ENCODE data around the gene MTCH1. TPM values are rescaled to one million over a fixed set of nuclear protein-coding genes. Genes with fewer than 3 reads are reported as not detected.

MTCH1 gene
- total and polyA plus RNA-seq, 9 of the 15 experiments (the other 6 are each of a cell fraction or from before 2014, with no cell fraction given): 7.9 to 161 (median 118) TPM

DNA sequence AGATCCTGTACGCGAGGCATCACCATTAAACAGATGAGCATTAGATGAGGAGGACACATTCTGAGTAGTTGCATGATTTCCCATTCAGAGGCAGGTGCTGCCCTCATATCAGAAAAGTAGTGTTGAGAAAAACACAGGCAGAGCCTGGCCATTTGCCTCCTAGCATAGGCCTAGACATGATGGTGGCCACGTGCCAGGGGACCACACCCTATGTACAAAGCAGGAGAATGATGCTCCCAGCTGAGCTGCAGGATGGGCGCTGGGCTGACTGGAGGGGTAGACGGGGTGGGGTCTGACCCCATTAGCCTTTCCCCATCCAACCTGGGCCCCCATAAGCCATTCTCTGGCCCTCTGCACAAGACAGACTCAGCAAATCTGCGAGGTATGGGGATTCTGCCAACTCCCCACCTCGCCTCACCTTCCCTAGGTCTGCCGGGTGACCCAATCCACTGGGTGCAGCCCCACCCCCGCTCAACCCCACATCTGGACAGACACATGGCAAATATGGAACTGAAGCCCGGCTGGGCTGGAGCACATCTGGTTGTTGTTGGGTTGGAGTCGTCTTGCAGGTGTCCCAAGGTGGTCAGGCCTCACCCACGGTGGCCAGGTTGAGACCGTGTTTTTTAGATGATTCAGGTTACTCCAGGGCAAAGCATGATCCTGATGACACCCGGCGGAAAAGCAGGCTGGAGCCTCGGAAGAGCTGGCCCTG, 17.6 kb downstream of the MTCH1 start:
- Histone ChIP-seq H3K36me3 (ENCODE audit: control insufficient read depth, insufficient read depth, low read length) (peaks cover 64% of the 10 kb centered on the region), H2AFZ (ENCODE audit: low read depth, low read length) (no peak overlapping the region), H3K79me2 (ENCODE audit: control insufficient read depth, insufficient read depth, low read length) (no peaks in the 10 kb centered on the region), H3K4me3 (no peak overlapping the region), H3K9ac (ENCODE audit: insufficient read depth in 1 of 2, low read depth in 2 of 2, low read length in 2 of 2) (no peak overlapping the region; a peak in 1 of 4 replicates), H4K20me1 (replicated peaks; ENCODE audit: control insufficient read depth, insufficient read depth, low read length) (no peaks in the 10 kb centered on the region; the same call in 1 of the 2 replicates), H3K4me2 (ENCODE audit: insufficient read depth, low read length) (no peak overlapping the region), H3K27me3 (ENCODE audit: control insufficient read depth in 2 of 2, insufficient read depth in 2 of 2, low read length in 2 of 2) (no peaks in the 10 kb centered on the region), H3K27ac (ENCODE audit: extremely low read depth, low read depth, low read length) (no peak overlapping the region), H3K9me3 (replicated peaks; ENCODE audit: control insufficient read depth, insufficient read depth, low read depth, low read length) (no peaks in the 10 kb centered on the region), H3K9me1 (ENCODE audit: control insufficient read depth, insufficient read depth, low read length) (no peaks in the 10 kb centered on the region), H3K4me1 (replicated peaks in 1 of 2; ENCODE audit: control insufficient read depth in 2 of 2, insufficient read depth in 2 of 2, low read length in 2 of 2) (peaks cover 0 to 18% of the 10 kb centered on the region in 2 experiments; a peak in 2 of 5 replicates)
- in situ Hi-C loops (cut with MboI): no loop called here
- no peak for TF ChIP-seq ZNF324 (CRISPR knock-in tag; IDR thresholded peaks at IDR 0.05)
- no peak for TF ChIP-seq MCM7 (IDR thresholded peaks at IDR 0.05)
- TF ChIP-seq, protein P1, sequence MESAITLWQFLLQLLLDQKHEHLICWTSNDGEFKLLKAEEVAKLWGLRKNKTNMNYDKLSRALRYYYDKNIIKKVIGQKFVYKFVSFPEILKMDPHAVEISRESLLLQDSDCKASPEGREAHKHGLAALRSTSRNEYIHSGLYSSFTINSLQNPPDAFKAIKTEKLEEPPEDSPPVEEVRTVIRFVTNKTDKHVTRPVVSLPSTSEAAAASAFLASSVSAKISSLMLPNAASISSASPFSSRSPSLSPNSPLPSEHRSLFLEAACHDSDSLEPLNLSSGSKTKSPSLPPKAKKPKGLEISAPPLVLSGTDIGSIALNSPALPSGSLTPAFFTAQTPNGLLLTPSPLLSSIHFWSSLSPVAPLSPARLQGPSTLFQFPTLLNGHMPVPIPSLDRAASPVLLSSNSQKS (CRISPR knock-in tag; IDR thresholded peaks at IDR 0.05): no peak
- TF ChIP-seq HDAC8 (tag; IDR thresholded peaks at IDR 0.05): no peak
- TF ChIP-seq STAG1 (CRISPR knock-in tag; IDR thresholded peaks at IDR 0.05; ENCODE audit: borderline replicate concordance): no peak
- TF ChIP-seq, protein P2, sequence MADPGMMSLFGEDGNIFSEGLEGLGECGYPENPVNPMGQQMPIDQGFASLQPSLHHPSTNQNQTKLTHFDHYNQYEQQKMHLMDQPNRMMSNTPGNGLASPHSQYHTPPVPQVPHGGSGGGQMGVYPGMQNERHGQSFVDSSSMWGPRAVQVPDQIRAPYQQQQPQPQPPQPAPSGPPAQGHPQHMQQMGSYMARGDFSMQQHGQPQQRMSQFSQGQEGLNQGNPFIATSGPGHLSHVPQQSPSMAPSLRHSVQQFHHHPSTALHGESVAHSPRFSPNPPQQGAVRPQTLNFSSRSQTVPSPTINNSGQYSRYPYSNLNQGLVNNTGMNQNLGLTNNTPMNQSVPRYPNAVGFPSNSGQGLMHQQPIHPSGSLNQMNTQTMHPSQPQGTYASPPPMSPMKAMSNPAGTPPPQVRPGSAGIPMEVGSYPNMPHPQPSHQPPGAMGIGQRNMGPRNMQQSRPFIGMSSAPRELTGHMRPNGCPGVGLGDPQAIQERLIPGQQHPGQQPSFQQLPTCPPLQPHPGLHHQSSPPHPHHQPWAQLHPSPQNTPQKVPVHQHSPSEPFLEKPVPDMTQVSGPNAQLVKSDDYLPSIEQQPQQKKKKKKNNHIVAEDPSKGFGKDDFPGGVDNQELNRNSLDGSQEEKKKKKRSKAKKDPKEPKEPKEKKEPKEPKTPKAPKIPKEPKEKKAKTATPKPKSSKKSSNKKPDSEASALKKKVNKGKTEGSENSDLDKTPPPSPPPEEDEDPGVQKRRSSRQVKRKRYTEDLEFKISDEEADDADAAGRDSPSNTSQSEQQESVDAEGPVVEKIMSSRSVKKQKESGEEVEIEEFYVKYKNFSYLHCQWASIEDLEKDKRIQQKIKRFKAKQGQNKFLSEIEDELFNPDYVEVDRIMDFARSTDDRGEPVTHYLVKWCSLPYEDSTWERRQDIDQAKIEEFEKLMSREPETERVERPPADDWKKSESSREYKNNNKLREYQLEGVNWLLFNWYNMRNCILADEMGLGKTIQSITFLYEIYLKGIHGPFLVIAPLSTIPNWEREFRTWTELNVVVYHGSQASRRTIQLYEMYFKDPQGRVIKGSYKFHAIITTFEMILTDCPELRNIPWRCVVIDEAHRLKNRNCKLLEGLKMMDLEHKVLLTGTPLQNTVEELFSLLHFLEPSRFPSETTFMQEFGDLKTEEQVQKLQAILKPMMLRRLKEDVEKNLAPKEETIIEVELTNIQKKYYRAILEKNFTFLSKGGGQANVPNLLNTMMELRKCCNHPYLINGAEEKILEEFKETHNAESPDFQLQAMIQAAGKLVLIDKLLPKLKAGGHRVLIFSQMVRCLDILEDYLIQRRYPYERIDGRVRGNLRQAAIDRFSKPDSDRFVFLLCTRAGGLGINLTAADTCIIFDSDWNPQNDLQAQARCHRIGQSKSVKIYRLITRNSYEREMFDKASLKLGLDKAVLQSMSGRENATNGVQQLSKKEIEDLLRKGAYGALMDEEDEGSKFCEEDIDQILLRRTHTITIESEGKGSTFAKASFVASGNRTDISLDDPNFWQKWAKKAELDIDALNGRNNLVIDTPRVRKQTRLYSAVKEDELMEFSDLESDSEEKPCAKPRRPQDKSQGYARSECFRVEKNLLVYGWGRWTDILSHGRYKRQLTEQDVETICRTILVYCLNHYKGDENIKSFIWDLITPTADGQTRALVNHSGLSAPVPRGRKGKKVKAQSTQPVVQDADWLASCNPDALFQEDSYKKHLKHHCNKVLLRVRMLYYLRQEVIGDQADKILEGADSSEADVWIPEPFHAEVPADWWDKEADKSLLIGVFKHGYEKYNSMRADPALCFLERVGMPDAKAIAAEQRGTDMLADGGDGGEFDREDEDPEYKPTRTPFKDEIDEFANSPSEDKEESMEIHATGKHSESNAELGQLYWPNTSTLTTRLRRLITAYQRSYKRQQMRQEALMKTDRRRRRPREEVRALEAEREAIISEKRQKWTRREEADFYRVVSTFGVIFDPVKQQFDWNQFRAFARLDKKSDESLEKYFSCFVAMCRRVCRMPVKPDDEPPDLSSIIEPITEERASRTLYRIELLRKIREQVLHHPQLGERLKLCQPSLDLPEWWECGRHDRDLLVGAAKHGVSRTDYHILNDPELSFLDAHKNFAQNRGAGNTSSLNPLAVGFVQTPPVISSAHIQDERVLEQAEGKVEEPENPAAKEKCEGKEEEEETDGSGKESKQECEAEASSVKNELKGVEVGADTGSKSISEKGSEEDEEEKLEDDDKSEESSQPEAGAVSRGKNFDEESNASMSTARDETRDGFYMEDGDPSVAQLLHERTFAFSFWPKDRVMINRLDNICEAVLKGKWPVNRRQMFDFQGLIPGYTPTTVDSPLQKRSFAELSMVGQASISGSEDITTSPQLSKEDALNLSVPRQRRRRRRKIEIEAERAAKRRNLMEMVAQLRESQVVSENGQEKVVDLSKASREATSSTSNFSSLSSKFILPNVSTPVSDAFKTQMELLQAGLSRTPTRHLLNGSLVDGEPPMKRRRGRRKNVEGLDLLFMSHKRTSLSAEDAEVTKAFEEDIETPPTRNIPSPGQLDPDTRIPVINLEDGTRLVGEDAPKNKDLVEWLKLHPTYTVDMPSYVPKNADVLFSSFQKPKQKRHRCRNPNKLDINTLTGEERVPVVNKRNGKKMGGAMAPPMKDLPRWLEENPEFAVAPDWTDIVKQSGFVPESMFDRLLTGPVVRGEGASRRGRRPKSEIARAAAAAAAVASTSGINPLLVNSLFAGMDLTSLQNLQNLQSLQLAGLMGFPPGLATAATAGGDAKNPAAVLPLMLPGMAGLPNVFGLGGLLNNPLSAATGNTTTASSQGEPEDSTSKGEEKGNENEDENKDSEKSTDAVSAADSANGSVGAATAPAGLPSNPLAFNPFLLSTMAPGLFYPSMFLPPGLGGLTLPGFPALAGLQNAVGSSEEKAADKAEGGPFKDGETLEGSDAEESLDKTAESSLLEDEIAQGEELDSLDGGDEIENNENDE (IDR thresholded peaks at IDR 0.05; ENCODE audit: low read depth, low read length): no peak
- no peak for TF ChIP-seq ZNF140 (CRISPR knock-in tag; IDR thresholded peaks at IDR 0.05)
- no peak for TF ChIP-seq DACH1 (IDR thresholded peaks at IDR 0.05; ENCODE audit: partially characterized antibody)
- no peak for TF ChIP-seq KHSRP (IDR thresholded peaks at IDR 0.05)
- no peak for TF ChIP-seq HLTF (IDR thresholded peaks at IDR 0.05)
- CTCF ChIA-PET (ENCODE audit: low intra/inter-chr PET ratio): no interaction called here
- intact Hi-C loops (cut with micrococcal nuclease): no loop called here
- POLR2A ChIA-PET: interaction anchor here (0.6 to 1.9 kb wide), 4 partner anchors 9 to 18 kb away, joined by 3 to 6 read pairs (median 4); no protein-coding TSS in a partner anchor
- WGBS (ENCODE audit: insufficient coverage, low coverage, missing lambda C conversion rate): 87% methylated on average over 16 of the region's 16 CpGs
- DNase-seq (ENCODE audit: extremely low read depth in 1 of 4, low spot score in 3 of 4) (no peak), ATAC-seq (no peak), FAIRE-seq (no peak)
- BruUV-seq (replicated peaks): TSS peak; percentile 77
